HG03196 (cell line): ENCODE data around the gene C3orf52.

Experiments used
- ATAC-seq: cut with Tn5 transposase; IDR thresholded peaks from one replicate; pipeline ENCODE4 v1.9.1; 2021; ENCODE audit not compliant: unreplicated experiment

The C3orf52 gene

GRCh38 chr3:112085735-112086075, 484 bp upstream of the C3orf52 start:
- ATAC-seq = no peak

DNA sequence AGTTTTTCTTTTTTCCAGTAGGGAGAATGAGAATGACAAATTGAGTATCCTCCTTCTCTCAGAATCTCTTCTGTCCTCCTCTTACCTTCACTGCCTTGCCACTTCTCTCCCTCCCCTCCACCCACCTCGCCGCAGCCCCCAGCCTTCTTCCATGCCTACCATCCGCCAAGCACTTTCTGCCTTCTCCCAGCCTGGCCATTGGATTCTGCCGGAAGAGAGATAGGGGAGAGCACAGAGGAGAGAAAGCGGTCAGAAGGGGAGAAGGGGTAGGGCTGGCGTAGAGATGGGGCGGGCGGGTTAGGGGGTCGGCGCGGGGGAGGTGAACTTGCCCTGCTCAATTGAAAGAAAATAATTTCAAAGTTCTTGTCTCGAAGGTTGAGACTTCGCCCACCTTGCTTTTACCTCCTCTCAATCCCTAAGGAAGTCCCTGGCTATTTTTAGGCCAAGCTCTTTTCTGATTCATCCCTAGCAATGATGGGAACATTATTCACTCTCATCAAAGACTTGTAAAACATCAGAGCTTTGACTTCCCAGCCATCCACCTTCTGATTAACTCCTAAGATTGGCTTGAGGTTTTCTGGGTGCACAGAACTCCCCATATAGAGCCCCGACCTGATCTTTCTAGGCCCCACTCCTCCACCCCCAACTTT, 811 bp downstream of the C3orf52 start:
- no peak for ATAC-seq

DNA sequence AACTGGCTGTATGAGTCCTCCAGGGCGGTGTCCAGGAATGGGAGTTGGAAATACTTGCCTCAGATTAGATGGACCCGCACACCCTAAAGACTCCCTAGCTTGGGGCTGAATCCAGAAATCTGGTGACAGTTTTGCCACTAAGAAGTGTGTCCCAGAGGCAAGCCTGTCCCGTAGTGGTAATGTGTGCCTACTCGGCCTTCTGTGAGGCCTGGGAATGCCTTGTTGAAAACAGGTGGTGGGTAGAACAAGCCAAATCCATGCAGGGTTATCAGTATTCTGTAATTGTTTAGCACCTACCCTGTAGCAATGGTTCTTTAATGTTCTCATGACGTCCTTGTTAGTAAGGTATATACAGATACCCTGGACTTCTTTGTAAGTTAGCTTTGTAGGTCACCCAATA, 1.6 kb downstream of the C3orf52 start:
- no peak for ATAC-seq

DNA sequence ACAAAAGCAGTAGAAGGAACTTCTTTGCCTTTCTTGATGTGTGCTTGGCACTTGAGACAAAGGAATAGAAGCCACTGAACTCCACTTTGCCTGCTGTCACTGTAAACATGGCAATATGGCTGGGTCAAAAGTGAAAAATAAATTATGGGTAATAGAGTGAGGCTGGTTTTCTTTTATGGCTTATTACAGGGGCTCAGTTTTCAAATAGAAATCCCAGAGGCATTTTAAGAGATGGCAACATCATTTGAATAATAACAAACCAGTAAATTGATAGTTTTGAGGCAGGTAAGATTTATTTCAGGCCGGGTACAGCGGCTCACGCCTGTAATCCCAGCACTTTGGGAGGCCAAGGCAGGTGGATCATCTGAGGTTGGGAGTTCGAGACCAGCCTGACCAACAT, 2.8 kb downstream of the C3orf52 start:
- no peak for ATAC-seq

DNA sequence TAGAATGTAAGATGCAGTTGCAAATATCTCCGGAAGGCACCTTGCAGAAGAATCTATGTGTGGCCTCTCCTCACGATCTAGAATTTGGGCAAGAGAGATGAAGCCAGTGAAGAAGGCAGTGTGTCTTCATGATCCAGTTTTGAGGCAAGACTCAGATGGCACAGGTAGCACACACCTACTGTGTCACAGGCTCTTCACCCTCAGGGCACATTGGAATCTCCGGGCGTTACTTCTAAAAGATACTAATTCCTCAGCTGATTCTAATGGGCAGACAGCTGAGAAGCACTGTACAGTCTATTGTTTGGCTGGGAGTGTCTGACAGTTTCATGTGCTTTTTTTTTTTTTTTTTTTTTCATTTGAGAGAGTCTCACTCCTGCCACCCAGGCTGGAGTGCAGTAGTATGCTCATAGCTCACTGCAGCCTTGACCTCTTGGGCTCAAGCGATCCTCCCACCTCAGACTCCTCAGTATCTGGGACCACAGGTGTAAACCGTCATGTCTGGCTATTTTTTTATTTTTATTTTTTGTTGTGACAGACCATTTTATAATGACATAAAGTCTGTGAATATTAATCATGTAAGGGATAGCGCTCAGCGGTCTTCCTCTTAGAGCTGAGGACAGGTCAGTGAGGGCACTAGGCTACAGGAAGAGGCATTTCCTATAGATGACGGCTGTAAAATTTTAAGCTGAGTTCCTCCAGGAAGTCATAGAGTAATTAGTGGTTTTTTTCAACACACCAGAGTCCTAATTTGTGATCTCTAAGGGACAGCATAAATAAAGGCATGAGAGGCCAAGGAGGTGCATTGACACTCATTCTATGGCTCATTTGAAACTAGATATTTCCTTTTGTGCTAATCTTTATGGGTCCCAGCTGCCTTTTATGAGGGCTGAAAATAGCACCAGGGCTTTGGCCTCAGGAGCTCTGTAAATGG, 4.0 kb downstream of the C3orf52 start:
- ATAC-seq = no peak

- no peak for ATAC-seq
These were observed 4.8 kb downstream of the C3orf52 start for GRCh38 chr3:112090887-112091586.

DNA sequence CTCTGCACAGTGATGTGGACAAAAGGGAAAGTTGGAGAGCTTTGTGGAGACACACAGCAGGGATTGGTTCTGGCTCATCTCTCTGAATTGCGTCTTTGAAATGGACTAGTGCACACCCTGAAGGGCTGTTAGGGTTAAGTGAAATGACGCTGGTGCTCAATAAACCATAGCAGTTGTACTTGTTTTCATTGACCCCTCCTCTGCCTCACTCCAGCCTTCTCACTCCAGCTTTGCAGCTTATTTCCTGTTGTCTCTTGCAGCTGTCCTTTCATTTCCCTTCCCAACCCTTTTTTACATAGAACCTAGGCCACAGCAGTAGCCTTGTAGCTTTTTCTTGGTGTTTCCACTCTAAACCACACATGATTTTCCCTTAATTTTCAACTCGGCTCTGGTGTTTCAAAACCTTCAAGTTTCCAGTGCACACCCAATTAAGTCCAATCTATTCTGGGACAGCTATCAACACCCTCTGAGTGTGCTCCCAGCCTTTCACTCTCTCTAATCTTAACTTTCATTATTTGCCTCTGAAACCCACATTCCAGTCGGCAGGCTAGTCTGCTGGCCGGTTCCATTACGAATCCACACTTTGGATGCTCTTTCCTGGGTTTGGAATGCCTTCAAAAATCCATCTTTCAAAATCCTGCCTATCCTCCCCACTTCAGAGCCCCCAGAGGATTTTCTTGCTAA, 6.4 kb downstream of the C3orf52 start:
- ATAC-seq = peak; percentile 42

DNA sequence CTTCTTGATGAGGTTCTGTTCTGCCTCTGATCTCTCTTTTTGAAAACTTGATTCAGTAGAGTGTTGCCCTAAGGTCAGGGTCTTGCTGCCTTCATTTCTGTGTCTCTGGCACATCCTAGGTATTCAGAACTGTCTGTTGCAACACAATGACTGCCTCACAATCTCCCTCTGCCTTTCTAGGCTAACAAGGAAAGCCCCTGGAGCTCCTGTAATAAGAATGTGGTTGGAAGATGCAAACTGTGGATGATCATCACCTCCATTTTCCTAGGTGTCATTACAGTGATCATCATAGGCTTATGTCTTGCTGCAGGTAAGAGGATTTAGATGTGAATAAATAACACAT, 7.0 kb downstream of the C3orf52 start:
- ATAC-seq = no peak

- no peak for ATAC-seq
These were observed 9.5 kb downstream of the C3orf52 start for GRCh38 chr3:112095731-112096130.

GRCh38 chr3:112096176-112096575, 10.0 kb downstream of the C3orf52 start:
- ATAC-seq = no peak

- ATAC-seq = peak; percentile 49
These were observed 11.2 kb downstream of the C3orf52 start for GRCh38 chr3:112097378-112097777.

DNA sequence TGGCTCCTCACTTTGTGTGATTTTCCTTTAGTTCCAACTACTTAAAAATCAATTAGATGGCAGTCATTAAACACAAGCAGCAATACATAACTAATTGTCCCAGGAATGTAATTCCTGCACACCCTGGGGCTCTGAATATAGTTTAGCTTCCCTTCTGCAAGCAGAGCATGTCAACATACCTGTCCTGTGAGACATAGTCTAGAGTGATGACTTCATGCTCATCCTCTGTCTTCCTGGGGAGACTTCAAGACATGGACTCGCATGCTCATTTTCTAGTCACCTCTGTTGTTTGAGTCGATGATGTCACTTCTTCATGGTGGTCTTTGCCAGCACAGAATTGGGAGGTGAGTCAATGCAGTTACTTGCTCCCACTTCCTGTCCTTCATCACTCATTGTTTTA, 15.7 kb downstream of the C3orf52 start:
- ATAC-seq = no peak

- ATAC-seq = no peak
These were observed 18.6 kb downstream of the C3orf52 start for GRCh38 chr3:112104774-112105173.

DNA sequence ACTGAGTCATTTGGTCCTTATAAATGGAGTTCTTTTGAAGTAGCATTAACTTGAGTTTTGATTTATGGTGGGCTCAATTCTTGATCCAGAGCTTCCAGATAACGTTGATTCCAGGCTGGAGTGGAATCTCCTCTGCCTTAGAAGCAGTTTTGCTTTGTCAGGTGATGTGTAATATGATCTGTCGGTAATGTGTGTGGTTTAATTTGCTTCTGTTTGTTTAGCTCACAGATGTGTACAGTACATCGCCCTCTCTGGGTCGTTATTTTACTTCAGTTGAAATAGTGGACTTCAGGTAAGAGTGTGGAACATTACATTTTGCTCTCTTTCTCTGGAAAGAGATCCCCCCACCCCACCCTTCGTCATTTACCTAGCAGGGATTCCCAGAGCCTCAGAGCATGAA, 23.1 kb downstream of the C3orf52 start:
- ATAC-seq = no peak

DNA sequence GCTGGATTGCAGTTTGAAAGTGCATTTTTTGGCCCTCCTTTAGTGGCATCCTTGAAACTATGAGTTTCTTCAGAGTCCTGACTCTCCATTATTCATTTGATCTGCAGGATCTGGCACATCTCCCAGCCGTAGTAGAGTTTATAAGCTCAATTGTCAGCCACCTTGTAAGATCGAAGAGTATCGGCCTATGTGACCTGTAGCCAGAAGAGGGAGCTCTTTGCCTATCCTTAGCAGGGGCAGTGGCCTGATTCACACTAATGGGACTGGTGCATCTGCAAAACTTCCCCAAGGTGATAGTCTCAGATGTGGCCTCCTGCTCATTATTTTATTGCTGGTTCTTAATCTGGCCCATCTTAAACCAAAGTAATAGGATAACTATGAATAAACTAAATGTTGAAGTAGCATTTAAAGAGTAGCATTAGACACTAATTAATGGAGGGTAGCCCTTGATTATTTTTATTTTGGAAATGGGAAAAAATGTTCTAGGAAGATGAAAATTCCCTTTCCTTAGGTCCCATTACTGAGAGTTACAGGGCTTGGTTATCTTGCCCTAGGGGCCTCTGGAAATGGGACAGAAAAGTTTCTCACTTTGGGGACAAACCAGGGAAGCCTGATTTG, 25.7 kb downstream of the C3orf52 start:
- ATAC-seq = peak; percentile 51

- no peak for ATAC-seq
These were observed 28.5 kb downstream of the C3orf52 start for GRCh38 chr3:112114576-112115160.

DNA sequence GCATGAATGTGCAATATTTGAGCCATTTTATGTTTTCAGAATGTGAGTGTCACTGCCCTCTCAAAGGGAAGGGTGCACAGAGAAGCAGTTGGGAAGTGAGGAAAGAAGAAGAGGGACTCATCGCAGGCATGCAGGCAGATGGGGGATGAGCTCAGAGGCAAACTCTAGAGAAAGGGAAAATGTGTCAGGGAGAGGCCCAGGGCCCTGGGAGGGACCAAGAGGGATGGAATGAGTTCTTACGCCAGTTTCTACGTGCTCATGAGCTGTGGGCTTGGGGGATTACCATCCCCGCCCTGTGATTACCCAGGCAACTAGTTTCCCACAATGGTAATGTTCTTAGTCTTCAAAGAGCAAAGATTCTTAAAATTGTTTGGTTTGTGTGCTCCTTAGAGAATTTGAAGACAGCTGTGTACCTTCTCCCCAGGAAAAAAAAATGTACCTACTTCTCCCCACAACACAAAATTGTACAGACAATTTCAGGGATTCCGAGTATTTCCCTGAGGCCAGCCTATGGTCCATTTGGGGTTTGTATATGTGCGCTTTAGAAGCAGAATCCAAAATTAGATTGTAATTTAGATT, 29.1 kb downstream of the C3orf52 start:
- ATAC-seq = peak; percentile 33

DNA sequence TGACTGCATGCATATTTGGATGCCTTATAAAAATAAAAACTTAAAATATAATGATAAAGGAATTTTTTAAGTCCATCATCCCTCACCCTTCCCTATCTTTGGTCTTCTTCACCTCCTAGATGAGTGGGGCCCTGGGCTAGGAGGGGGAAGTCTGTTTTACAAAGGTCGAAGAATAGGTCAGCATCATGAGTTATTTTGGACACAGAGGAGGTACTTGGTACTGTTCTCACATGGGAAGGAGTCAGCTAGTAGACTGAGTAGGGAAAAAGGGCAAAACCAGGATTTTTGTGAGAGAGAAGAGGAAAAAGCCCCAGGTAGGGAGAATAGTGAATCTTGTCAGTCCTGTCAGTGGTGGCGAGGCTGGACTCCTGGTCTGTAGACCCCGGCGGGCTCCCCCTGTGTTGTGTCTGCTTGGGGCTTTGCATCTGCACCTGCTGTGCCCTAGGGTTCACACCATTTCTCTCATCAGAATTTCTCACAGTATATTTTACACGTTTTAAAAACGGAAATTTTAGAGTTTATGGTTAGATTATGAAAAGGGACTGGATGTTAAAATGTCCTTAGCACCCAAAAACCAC, 29.7 kb downstream of the C3orf52 start:
- no peak for ATAC-seq

DNA sequence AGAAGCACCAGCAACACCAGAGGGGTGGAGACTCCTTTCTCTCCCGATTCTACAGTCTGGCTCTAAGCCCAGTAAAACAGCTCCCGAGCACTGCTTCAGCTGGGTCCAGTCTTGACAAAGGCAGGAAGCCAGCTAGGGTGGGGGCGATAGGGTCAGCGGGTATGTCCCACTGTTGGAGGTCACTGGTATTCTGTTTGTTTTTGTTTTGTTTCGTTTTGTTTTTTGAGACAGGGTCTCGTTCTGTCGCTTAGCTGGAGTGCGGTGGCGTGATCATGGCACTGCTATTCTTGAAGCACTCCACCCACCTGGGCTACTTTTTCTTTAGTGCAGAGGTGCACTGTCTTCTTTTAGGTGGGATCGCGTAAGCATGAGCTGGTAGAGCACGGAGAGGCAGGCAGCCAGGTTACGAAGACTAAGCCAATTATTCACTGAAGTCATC, 30.6 kb downstream of the C3orf52 start:
- ATAC-seq = no peak

DNA sequence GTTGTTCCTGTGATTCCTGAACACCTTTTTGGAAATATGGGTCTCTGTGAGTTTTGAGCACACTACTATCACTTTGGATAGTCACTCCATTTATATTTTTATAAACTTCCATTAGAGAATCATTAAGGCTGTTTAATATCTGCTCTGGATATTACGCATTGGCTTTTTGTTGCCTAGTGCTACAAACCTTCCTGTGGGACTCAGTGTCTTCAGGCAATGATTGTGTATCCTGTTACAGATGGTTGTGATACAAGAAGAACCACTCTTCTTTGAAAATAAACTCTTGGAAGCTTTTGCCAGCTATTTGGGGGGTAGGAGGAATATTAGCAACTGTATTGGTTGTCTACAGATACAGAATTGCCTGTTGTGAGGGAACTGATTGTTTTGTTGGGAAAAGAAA, 31.2 kb downstream of the C3orf52 start:
- ATAC-seq = no peak
